ENCODE data around the gene FCER2. TPM values are rescaled to one million over a fixed set of nuclear protein-coding genes. Genes with fewer than 3 reads are reported as not detected.

Gene FCER2
- total RNA-seq, 1 donor from 2014 or later: not detected

DNA sequence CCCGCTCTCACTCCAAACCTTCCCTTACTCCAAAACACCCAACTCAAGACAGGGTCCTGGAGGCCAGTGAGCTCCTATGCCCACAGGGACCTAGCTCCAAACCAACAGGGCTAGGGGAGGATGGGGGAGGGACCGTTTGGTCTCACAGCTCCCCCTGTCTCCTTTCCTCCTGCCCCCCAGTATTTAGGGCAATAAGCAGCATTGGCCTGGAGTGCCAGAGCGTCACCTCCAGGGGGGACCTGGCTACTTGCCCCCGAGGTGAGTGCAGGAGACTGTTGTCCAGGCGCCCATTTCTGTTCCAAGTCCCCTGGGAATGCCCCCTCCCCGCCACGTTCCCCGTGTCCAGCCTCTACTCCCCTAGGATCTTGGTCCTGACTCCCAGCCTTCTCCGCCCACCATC is 32.3 kb downstream of the FCER2 start:
- Histone ChIP-seq H3K27me3 (ENCODE audit: control insufficient read depth, insufficient read depth, low read length) (peaks cover 26% of the 10 kb centered on the region), H3K4me3 (ENCODE audit: low read depth, low read length) (no peak overlapping the region), H3K36me3 (ENCODE audit: control insufficient read depth, insufficient read depth, low read length) (no peaks in the 10 kb centered on the region)
- TF ChIP-seq, protein P1, sequence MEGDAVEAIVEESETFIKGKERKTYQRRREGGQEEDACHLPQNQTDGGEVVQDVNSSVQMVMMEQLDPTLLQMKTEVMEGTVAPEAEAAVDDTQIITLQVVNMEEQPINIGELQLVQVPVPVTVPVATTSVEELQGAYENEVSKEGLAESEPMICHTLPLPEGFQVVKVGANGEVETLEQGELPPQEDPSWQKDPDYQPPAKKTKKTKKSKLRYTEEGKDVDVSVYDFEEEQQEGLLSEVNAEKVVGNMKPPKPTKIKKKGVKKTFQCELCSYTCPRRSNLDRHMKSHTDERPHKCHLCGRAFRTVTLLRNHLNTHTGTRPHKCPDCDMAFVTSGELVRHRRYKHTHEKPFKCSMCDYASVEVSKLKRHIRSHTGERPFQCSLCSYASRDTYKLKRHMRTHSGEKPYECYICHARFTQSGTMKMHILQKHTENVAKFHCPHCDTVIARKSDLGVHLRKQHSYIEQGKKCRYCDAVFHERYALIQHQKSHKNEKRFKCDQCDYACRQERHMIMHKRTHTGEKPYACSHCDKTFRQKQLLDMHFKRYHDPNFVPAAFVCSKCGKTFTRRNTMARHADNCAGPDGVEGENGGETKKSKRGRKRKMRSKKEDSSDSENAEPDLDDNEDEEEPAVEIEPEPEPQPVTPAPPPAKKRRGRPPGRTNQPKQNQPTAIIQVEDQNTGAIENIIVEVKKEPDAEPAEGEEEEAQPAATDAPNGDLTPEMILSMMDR (IDR thresholded peaks at IDR 0.05; ENCODE audit: insufficient read depth, low read length, poor library complexity, severe bottlenecking): no peak
- no peak for DNase-seq (ENCODE audit: low read depth)

DNA sequence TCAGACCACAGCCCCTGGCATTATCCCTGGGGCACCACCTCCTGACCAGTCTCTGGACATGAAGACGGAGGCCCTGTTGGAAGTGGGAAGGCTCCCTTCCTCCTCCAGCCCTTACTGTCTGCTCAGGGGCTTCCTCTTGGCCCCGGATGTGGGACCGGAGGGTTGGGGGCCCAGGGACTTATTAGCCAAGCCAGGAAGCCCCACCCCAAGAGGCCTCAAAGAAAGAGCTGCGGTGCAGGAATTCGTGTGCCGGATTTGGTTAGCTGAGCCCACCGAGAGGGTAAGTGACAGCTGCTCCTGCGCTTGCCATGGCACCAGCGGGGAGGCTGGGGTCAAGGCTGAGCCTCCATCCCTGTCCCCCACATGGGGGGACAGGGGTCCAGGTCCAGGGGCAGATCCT is 33.1 kb downstream of the FCER2 start, which contains the start of gene RETN:
TSS of gene RETN (plus strand) at position 208 of the 400 bp plus-strand sequence. CDS start 278 bp downstream, outside the sequence.
- Histone ChIP-seq H3K27me3 (ENCODE audit: control insufficient read depth, insufficient read depth, low read length) (peaks cover 24% of the 10 kb centered on the region), H3K36me3 (ENCODE audit: control insufficient read depth, insufficient read depth, low read length) (no peaks in the 10 kb centered on the region), H3K4me3 (ENCODE audit: low read depth, low read length) (no peak within 1 kb of the TSS)
- no peak for DNase-seq (ENCODE audit: low read depth)
- TF ChIP-seq, protein P1 (IDR thresholded peaks at IDR 0.05; ENCODE audit: insufficient read depth, low read length, poor library complexity, severe bottlenecking): no peak

DNA sequence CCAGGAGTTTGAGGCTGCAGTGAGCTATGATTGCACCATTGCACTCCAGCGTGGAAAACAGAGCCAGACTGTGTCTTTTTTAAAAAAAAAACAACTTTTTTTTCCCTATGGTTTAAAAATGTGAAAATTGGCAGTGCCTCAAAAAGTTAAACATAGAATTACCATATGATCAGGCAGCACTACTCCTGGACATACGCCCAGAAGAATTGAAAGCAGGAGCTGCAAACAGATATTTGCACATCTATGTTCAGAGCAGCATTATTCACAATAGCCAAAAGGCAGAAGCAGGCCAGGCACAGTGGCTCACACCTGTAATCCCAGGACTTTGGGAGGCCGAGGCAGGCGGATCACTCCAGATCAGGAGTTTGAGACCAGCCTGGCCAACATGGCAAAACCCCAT is 36.9 kb downstream of the FCER2 start:
- no peak for DNase-seq (ENCODE audit: low read depth)
- Histone ChIP-seq H3K27me3 (ENCODE audit: control insufficient read depth, insufficient read depth, low read length) (peaks cover 5% of the 10 kb centered on the region), H3K4me3 (ENCODE audit: low read depth, low read length) (no peak overlapping the region), H3K36me3 (ENCODE audit: control insufficient read depth, insufficient read depth, low read length) (no peaks in the 10 kb centered on the region)
- TF ChIP-seq, protein P1 (IDR thresholded peaks at IDR 0.05; ENCODE audit: insufficient read depth, low read length, poor library complexity, severe bottlenecking): no peak

DNA sequence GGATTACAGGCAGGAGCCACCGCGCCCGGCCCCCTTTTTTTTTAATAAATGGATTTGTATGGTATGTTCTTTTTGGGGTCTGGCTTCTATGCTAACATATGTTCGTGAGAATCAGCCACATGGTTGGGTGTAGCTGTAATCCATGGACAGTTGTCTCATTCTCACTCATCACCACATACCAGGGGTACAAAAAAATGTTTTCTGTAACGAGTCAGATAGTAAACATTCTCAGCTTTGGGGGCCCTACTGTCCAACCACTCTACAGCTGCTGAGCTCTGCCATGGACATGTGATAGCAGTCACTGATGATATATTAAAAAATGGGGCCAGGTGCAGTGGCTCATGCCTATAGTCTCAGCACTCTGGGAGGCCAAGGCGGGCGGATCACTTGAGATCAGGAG is 38.2 kb downstream of the FCER2 start:
- H3K27me3 ChIP-seq (ENCODE audit: control insufficient read depth, insufficient read depth, low read length): no peaks in the 10 kb centered on the region
- no peaks in the 10 kb centered on the region for H3K36me3 ChIP-seq (ENCODE audit: control insufficient read depth, insufficient read depth, low read length)
- no peak for DNase-seq (ENCODE audit: low read depth)
- TF ChIP-seq, protein P1 (IDR thresholded peaks at IDR 0.05; ENCODE audit: insufficient read depth, low read length, poor library complexity, severe bottlenecking): no peak
- no peak overlapping the region for H3K4me3 ChIP-seq (ENCODE audit: low read depth, low read length)

DNA sequence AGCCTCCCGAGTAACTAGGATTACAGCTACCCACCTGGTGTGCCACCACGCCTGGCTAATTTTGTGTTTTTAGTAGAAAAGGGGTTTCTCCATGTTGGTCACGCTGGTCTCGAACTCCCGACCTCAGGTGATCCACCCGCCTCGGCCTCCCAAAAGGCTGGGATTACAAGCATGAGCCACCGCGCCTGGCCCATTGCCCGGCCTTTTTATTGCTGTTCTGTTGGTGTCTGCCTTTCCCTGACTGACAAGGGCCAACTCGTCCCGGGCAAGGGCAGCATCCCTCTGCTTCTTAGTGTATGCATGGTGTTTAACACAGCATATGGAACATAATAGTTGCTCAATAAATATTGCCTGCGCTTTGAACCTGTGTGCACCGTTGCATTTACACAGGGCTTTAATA is 39.3 kb downstream of the FCER2 start:
- H3K4me3 ChIP-seq (ENCODE audit: low read depth, low read length): no peak overlapping the region
- H3K27me3 ChIP-seq (ENCODE audit: control insufficient read depth, insufficient read depth, low read length): peaks cover 2% of the 10 kb centered on the region
- DNase-seq (ENCODE audit: low read depth): no peak
- TF ChIP-seq, protein P1 (IDR thresholded peaks at IDR 0.05; ENCODE audit: insufficient read depth, low read length, poor library complexity, severe bottlenecking): no peak
- H3K36me3 ChIP-seq (ENCODE audit: control insufficient read depth, insufficient read depth, low read length): no peaks in the 10 kb centered on the region

All from kidney epithelial cell (primary cell).